NAMALWA (cell line): ENCODE results near the gene KISS1R.
A peak's percentile ranks its signal among the peaks of the same experiment; 100 is the strongest.

Experiments used
- DNase-seq: peaks from one replicate; pipeline ENCODE4 v3.0.0-alpha.2; 2015; ENCODE audit warnings: low spot score

Gene KISS1R

GRCh38 chr19:939439-939838, 22.3 kb downstream of the KISS1R start:
- DNase-seq = no peak

GRCh38 chr19:939922-940321, 22.8 kb downstream of the KISS1R start:
- DNase-seq = no peak

GRCh38 chr19:940591-941291, 23.6 kb downstream of the KISS1R start:
- DNase-seq = no peak

GRCh38 chr19:941292-942132, 24.4 kb downstream of the KISS1R start:
- DNase-seq = no peak

GRCh38 chr19:942133-942645, 25.1 kb downstream of the KISS1R start:
- DNase-seq = no peak

- DNase-seq = no peak
Observed at GRCh38 chr19:943551-944170, 26.5 kb downstream of the KISS1R start.

GRCh38 chr19:944171-944567, 27.0 kb downstream of the KISS1R start:
- DNase-seq = no peak

GRCh38 chr19:944663-945241, 27.6 kb downstream of the KISS1R start:
- DNase-seq = no peak

GRCh38 chr19:945401-946252, 28.5 kb downstream of the KISS1R start:
- no peak for DNase-seq

GRCh38 chr19:947090-947706, 30.1 kb downstream of the KISS1R start:
- DNase-seq = peak; percentile 82

GRCh38 chr19:947707-948539, 30.8 kb downstream of the KISS1R start:
- peak; percentile 96 for DNase-seq

GRCh38 chr19:948842-949496, 31.8 kb downstream of the KISS1R start:
- DNase-seq = peak; percentile 36

- no peak for DNase-seq
Observed at GRCh38 chr19:950352-951066, 33.4 kb downstream of the KISS1R start.

GRCh38 chr19:952049-952679, 35.0 kb downstream of the KISS1R start:
- no peak for DNase-seq

- peak; percentile 53 for DNase-seq
Observed at GRCh38 chr19:952680-953444, 35.7 kb downstream of the KISS1R start.

- DNase-seq = no peak
Observed at GRCh38 chr19:953445-954271, 36.5 kb downstream of the KISS1R start.

GRCh38 chr19:954272-954671, 37.1 kb downstream of the KISS1R start:
- no peak for DNase-seq
